ENCODE results near the gene FXYD5.

The FXYD5 gene

DNA sequence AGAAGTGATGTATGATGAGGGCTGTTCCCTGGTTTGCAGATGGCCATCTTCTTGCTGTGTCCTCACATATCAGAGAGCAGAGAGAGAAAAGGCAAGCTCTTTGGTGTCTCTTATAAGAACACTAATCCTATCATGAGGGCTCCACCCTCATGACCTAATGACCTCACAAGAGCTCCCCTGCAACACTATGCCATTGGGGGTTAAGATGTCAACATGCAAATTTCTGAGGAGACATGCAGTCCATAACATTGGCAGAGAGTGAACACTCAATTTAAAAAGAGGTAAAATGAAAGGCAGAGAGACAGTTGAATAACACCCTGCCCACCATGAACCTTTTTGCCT lies 63.1 kb downstream of the FXYD5 start:
- DNase-seq = no peak

DNA sequence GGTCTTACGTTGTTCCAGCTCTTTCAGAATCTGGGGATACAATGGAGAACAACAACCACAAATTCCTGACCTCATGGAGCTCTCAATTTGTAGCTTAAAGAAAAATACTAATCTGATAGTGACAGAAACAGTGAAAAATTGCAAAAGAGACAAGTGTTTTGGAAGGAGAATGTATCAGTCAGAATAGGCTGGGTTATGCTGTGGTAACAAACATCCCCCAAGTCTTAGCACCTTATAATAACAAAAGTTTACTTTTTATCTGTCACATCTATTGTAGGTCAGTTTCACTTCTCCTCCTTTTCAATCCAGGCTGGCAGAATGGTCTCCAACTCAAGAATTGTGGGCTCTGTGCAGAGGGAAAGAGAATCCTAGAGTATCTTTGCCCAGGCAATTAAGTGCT lies 64.5 kb downstream of the FXYD5 start:
- DNase-seq = no peak
